IPS DF 4.7 (cell line): ENCODE data around the gene CNTN1.

Experiments
- DNase-seq: peaks from one replicate; pipeline ENCODE4 v3.0.0-alpha.2; 2013; ENCODE audit warnings: low spot score; ENCODE audit errors: extremely low read depth

Gene CNTN1

DNA sequence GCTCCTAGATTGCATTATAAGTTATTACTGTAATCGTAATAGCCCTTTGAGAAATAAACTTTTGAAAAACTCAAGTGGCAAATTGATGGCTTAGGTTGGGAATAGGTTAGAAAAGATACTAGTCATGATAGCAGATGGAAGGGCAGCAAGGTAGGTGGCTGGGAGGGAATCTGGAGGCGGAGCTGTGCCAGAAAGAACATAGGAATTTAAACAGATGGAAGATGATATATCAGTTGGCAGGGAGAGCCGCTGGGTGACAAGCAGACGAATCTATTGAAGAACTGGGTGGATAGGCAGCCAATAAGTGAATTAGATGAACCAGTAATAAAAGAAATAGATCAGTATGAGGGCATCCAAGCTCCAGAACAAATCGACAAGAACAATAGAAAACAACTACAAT, 142.1 kb downstream of the CNTN1 start:
- no peak for DNase-seq

DNA sequence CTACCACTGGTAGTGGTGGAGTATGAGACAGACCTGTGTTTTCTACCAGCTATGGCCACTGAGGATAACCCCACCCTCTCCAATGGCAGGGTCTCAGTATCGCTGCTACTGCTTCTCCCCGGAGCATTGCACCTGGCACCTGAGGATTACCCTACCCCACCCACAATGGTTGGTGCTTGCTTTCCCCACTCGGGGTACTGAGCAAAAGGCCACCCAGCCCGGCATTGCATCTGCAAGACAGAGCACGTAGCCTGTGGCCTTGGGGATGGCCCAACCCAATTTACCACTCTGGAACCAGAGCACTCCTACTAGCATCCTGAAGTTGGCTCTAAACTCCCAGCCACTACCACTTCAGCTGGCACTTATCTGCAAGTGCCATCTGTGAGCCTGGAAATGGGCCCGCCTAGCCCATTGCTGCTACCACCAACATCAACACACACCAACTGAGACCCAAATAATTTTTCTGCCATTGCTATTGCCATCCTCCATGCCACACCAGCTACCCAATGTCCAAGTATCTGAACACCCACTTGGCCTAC, 145.7 kb downstream of the CNTN1 start:
- no peak for DNase-seq

DNA sequence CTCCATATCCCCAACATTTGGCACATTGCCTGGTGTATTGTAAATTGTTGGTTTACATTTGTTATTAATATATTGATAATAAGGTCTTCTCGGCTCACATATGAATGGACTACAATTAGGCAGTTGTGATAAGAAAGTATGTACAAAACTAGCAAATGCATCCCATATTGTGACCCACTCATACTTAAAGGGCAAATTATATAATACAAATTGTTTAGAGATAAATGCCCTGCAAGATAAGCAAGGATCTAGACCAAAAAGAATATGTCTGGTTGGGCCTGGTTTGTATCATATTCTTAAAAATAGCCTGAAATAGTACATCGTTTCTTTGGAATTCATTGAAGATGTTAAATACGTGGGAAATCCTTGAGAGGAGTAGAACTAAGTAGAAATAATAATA, 151.3 kb downstream of the CNTN1 start:
- no peak for DNase-seq

DNA sequence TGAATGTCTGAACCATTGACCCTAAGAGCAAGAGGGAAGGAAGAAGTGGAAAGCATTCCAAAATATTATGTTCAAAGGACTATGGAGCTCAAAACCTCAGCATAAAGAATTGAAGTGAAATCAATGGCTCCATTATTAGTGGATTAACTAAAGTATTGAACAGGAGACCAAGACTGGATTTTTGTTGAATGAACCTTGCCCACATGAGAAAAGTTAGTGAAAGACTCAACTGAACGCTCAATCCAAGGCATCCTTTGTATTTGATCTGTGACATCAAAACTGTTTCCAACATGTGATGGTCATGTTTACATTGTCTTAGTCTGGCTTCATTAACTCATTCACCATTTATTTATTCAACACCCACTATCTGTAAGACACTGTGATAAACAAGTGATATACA, 161.0 kb downstream of the CNTN1 start:
- no peak for DNase-seq

DNA sequence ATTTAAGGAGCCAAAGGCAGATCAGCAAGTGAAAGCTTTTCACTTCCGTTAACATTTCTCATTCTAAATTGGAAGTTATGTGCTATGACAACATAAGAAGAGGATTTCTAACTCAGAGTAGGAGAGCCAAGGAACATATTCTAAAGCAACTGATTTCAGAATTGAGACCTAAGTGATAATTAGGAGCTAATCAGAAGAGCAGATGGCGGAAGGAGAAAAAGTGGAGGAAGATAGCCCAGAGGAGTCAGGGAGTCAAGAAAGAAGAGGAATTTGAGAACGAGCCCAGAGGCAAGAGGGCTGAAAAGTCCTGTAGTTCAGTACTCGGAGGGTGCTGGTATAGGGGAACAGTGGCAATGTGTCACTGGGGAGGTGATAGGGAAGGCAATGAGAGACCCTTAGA, 162.4 kb downstream of the CNTN1 start:
- no peak for DNase-seq

DNA sequence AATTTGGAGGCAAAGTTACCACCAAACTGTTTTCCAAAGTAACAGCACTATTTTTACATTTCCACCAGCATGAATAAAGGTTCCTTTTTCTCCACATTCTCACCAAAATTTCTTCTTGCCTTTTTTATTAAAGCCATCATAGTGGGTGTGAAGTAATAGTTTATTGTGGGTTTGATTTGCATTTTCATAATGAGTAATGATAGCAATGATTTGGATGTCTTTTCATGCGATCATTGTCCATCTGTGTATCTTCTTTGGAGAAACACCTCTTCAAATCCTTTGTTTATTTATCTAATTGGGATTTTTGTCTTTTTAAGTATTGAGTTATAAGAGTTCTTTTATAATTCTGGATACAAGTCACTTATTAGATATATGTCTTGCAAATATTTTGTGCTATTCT, 172.7 kb downstream of the CNTN1 start:
- DNase-seq = no peak

DNA sequence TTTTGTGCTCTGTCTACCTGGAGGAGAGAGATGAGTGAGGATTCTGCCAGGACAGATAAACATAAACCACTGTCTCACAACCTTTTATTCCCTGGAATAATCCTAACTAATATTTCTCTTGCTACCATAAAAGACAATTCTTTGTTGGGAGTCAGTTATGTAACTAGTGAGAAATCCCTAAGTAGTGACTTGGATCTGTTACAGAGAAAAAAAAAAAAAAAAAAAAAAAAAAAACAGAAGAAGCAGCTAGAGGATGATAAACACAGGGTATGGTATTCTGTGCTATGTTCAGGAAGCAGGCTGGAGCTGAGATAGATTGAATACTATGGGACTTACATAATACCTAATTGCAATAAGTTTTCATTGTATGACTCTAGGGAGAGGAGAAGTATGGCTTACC, 178.7 kb downstream of the CNTN1 start:
- no peak for DNase-seq

DNA sequence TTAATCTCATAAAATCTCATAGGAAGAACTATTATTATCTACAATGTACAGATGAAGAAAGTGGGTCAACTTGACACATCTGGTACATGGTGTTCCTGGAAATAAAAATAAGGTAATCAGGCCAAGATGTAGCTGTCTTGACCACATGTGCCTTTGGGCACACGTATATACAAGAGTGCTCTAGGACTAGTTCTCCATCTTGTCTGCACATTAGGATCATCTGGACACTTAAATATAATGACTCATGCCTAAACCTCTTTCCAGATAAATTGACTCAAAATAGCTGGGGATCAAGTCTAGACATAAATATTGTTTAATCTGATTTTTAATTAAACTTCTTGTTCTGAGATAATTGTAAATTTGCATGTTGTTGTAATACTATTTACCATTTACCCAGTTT, 182.6 kb downstream of the CNTN1 start:
- DNase-seq = no peak

DNA sequence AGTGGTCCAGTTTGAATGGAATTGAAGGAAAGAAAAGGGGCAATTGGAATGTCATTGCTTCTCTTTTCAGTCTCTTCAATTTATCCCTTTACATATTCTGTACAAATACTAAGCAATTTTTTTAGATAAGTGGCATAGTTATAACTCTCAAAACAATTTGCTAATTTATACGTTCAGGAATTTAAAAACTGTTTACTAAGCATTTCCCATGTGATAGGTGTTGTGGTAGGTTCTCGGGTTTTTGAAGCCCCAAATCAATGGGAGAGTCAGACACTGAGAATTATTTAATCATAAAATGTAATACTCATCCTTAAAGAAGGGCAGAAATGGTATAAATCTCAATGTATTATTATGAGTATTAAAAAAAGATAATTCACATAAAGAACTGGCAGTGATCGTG, 197.1 kb downstream of the CNTN1 start:
- no peak for DNase-seq

DNA sequence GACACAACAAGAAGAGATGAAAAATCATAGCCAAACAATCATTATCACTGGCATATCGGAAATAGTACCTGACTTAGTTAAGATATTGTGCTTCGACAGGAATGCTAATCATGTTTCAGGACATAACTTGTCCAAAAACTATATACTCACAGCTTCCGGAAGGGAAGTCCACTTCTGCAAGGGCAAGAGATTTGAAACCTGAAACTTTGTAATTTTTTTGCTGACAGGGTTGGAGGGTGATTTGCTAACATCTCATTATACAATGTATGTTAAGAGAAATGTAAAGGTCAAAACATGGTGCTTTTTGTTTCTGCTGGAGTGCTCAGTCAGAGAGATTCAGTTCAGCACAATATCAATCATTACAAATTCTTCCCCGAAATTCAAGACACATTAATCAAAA, 200.3 kb downstream of the CNTN1 start:
- DNase-seq = no peak

DNA sequence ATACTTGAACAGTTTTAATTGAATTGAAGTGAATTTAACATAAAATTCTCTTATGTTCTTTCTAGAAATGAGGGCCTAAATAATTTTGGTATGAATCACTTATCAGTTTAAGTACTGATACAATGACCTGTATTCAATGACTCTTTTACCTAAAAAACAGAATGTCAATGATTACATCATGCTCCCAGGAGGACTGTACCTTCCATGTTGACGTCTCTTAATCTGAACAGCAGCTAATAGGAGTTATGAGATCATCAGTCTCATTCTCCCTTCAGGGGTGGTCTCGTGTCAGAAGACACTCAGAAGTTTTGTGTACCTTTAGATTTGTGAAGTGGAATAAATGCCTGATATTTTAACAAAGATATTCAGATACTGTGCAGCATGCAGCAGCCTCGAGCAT, 206.3 kb downstream of the CNTN1 start:
- no peak for DNase-seq

DNA sequence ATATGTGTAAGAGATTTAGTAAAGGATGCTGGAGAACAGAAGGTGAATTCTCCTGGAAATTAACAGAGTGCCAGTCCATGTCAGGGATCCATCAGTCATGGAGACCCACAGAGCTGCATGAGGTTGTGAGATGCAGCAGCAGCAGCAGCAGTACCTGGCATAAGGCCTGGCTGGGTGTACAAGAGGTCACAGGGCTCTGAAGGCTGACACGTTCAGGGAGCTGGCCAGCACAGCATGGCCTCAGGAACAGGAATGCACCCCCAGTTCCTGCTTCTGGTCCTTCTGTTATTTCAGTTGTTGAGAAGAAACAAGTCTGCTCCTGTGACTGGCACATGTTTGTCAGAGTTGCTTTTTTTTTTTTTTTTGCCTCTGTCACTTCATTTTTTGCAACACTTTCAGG, 210.8 kb downstream of the CNTN1 start:
- DNase-seq = no peak

DNA sequence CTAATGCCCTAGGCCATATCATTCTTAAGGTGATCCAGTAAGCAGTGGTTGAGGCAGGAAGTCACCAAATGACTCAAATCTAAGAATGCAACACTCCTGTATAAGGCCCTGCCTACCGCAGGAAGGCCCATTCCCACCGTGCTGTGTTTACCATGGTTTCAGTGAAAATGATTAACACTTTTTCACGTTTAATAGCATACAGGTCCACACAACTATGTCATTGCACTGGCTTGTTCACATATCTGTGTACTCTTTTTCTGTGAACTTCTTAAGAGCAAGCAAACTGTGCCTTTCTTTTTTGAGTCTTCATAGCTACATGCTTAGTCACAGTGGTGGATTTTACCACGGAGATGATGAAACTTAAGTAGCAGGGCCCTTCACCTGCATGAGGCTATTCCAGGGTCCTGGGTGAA, 214.9 kb downstream of the CNTN1 start:
- no peak for DNase-seq

DNA sequence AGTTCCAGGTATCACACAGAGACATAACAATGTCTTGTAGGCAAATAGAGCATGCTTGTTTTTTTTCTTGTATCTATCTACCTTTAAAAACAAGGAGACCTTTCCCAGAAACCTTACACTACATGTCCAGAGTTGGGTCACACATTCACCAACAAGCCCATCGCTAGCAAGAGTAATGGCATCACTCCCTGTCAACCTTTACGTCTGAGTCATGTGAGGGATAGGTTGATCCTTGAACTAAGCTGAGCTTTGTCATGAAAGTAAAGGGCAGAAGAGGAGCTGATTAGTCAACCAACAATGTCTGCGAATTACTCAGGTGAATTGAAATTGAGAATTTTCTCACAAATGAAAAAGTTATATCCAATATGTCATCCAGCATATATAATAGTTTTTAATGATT, 219.4 kb downstream of the CNTN1 start:
- no peak for DNase-seq

DNA sequence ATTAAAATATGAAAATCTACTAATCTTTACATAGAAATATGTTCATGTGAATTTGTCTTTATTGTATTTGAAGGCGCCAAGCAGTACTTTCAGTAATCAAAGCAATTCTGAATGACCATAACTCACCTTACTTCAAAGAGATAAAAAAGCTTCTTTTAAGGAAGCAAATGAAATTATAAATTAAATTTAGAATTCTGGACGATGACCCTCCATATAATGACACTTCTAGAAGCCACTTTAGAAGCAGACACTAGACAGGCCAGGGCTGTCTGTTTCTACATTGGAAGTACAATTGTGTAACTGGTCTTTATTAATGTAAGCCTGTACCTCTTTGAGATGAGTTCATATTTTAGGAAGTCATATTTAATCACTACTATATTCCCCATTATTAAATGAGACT, 222.9 kb downstream of the CNTN1 start:
- no peak for DNase-seq

DNA sequence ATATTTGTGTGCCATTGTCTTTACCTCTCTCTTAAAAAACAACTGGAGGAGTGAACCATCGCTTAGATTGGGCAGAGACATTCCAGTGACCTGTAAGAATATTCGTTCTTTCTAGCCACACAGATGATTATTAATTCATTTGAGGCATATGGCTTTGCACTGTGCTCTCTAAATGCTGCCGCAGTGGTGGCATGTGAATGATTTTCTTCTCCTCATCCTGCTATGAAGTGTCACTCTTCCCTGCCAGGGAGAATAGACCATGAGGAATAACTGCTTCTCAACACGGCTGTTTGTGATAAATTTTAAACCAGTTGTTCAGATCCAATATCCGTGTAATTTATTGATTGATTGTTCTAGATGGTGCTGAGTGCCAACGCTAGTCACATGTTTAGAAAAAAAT, 225.3 kb downstream of the CNTN1 start:
- no peak for DNase-seq

DNA sequence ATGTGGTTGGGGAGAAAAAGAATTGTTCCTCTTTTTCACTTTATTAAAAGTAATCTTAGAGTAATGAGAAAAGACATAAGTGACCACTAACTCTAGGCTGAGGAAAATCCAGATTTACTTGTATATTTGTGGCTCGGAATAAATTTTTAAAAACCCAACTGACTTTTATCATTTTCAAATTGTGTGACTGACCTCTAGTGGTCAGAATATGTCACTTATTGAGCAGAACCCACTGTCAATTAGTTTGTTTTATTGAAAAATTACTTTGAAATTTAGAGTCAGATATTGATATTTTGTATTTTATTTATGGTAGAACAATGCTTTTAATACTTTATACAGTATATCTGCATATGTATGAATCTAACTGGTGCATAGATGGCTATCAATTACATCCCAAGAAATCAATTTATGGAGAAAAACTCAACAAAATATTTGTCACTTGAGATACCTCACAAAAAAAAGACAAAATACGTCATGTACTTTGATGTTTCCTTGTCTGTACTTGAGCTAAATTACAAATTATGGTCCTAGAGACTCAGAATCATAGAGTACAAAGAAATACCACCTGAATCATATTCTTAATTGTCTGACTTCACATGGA, 229.4 kb downstream of the CNTN1 start:
- no peak for DNase-seq

DNA sequence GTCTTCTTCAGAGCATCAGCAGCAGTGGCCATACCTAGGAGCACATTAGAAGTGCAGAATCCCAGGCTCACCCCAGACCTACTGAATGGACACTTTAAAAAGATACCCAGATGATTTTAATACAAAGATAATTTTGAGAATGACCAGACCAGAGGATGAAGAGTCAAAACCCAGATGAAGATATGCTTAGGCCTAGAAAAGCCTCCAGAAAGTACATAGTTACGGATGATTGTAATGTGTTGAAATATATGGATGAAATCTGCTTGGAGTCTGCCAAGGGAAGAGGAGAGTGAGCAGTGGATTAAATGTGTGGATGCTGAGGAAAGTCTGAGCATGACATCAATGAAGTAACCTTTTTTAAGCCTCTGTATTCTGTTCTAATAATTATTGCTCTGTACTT, 245.7 kb downstream of the CNTN1 start:
- DNase-seq = no peak

DNA sequence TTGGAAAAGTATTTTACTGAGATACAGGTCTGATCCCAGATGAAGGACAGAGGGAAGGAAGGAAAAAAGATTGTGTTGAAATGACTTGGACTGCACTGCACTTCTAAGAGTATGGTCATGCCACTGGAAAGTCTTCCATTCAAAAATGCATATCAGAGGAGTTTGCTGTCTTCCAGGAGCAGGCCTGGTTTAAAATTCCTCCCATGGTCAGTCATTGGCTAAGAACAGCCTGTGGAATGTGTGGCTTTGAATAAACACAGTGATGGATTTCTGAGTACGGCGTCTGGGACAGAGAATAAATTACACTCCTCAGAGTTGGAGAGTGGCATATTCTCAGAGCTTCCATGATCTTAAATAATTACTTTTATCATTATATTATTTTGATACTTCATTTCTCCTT, 250.1 kb downstream of the CNTN1 start:
- no peak for DNase-seq

DNA sequence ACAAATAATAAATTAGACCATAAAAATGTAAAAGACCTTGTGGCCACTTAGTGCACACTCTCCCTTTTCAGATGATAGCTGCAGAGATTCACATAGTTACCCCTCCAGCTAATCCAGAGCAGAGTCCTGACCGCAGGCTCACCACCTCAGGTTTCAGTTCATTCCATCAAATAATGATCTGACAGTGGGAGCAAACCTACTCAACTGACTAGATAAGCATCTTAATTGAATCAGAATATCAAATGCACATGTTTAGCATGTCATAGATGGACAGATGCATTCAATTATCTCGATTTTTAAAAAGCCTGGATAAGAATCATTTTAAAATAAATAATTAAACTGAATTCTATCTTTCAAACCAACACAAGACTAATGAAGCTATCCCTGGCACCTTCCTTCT, 253.5 kb downstream of the CNTN1 start:
- no peak for DNase-seq

DNA sequence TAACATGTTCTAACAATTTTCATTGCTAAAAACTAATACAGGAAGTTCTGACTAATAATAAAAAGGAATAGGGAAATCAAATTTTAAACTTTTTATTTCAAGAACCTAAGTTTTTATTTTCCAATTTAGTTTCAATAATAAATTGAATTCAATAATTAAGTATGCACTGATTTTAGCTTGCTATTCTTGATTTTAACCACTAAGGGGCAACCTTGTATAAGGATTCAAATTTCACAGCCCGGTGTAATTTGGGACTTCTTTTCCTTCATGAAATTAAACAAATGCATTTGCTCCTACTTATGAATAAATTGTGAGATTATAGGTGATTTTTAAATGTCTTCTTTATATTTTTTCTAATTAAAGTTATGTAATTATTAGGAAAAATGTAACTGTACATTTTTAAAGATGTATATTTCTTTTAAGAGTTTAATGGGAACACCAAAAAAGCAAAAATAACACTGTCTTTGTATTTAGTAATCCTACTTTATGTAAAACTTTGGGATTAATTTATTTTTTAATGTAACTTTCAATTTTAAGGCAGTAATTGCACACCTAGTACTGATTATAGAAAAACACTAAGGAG, 254.5 kb downstream of the CNTN1 start:
- DNase-seq = no peak

DNA sequence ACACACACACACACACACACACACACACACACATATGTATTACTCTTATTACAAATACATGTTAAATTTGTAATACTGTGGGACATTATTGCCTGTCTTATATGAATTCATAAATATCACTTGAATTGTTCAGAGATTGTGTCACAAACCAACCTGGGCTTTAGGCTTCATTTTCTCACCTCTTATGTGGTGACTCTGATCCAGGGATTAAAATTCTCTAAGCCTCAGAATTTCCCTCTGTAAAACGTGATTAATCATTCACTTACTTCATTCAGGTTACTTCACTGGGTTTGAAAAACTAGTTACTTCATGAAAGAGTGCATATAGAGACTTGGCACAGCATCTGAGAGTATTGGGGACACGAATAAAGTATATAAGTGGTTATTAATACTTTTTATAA, 255.6 kb downstream of the CNTN1 start:
- no peak for DNase-seq

DNA sequence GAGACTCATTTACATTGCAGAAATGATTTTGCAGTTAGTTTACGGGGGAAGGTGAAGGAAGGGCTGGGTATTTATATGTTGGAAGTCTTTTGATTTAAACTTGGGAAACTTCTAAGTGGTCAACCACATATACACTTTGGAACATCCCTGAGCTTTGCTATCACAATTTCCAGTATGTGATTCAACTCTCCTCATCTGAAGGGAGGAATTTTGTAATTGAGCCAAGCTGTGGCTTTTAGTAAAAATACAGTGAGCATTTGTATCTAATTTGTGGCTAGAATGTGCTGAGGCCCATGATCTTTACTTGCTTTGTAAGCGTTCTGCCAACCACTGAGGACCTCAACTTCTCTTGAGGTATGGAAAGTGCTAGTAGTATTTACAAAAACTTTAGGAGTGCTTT, 260.8 kb downstream of the CNTN1 start:
- no peak for DNase-seq

DNA sequence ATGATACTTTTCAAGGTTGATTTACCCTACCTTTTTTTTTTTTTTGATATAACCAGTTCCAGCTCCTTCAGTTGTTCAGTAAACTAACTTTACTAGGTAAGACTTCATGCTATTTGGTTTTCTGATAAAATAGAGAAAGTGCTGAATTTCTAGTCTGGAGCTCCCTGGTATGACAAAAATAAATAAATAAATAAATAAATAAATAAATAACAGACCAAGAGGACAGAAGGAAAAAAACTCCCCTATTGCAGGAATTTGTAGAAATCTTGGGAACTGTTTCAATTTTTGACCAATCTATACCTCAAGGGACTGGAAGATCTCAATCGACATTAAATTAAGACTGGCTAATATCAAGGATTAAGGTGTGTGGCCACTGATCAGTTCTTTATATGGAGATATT, 265.2 kb downstream of the CNTN1 start:
- DNase-seq = no peak
